Measurements from ENCODE around the gene BBS9. TPM values are rescaled to one million over a fixed set of nuclear protein-coding genes. Genes with fewer than 3 reads are reported as not detected.
"Not testable (repeated sequence)": the region's sequence is repeated elsewhere in the genome, so short reads cannot be mapped to it uniquely, and the experiment has no call there.

Gene BBS9
- polyA plus RNA-seq, 1 donor: 8.8 TPM

DNA sequence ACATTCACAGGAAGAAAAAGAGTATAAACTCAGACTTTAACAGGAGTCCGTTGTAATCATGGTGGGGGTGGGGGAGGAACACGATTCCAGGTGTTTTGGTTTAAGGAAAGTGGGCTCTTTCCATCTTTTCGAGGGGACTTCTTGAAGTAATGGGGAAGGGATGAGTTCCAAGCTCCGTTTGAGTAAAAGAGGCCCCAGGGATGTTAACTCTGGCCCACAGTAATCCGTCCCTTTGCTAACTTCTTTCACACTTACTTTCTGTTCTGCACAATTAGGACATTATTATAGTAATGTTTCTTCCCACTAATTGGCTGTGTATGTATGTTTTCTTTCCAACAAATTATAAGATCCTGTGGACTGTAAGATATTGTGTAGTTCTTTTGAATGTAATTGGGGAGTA is 374.4 kb downstream of the BBS9 start:
- no peak overlapping the region for H3K27ac ChIP-seq (ENCODE audit: low read length)
- H3K4me1 ChIP-seq (ENCODE audit: control insufficient read depth, insufficient read depth, low read length): no peaks in the 10 kb centered on the region
- no peak for DNase-seq
- no peaks in the 10 kb centered on the region for H3K36me3 ChIP-seq (ENCODE audit: control insufficient read depth, insufficient read depth, low read length)
- H3K9me3 ChIP-seq (ENCODE audit: control insufficient read depth, low read depth, low read length): no peaks in the 10 kb centered on the region
- no peak overlapping the region for H3K4me3 ChIP-seq (ENCODE audit: low read length)
- 73% methylated on average over 3 of the region's 5 CpGs for WGBS (ENCODE audit: insufficient coverage, low lambda C conversion rate)
- no peaks in the 10 kb centered on the region for H3K27me3 ChIP-seq (ENCODE audit: control insufficient read depth, insufficient read depth, low read length)

DNA sequence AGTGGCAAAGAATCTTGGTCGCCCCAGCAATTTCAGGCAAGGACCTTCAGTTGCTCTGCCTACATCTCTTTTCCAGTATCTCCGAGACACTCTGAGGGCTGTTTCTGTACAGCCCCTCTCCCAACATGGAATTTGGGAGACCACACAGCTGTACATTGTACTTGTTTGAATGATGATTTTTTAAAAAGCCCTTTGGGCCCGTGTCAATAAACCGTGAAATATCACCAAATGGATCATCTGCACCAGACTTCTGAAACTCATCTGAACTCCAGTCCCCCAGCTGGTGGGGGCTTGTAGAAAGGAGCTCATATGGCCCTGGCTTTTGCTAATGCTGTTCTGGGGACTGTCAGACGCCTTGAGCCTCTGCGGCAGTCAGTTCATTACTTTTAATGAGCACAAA is 374.9 kb downstream of the BBS9 start:
- no peak overlapping the region for H3K27ac ChIP-seq (ENCODE audit: low read length)

DNA sequence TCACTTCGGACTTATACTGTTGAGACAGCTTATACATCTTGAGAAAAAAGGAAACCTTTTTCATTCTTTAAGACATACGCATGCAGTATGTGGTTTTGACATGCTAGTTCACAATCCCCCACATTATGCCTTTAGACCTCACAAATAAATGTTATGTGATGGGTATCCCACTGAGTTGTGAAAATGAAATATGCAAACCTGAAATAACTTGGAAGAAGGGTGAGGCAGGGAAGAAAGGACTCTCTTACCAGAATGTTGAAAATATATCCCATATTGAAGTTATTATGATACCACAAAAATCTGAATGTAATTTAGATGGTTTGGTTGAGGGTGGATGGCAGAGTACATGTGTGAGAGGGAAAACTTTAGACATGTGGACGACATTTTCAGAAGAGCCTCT is 379.8 kb downstream of the BBS9 start:
- Histone ChIP-seq H3K4me1 (ENCODE audit: control insufficient read depth, insufficient read depth, low read length) (no peaks in the 10 kb centered on the region), H3K4me3 (ENCODE audit: low read length) (no peak overlapping the region), H3K36me3 (ENCODE audit: control insufficient read depth, insufficient read depth, low read length) (no peaks in the 10 kb centered on the region), H3K9me3 (ENCODE audit: control insufficient read depth, low read depth, low read length) (no peaks in the 10 kb centered on the region), H3K27me3 (ENCODE audit: control insufficient read depth, insufficient read depth, low read length) (no peaks in the 10 kb centered on the region), H3K27ac (ENCODE audit: low read length) (no peak overlapping the region)
- 100% methylated on average over 1 of the region's 3 CpGs for WGBS (ENCODE audit: insufficient coverage, low lambda C conversion rate)
- DNase-seq: no peak

More for the DNA sequence above, 374.9 kb downstream of the BBS9 start:
- Histone ChIP-seq H3K4me3 (ENCODE audit: low read length) (no peak overlapping the region), H3K9me3 (ENCODE audit: control insufficient read depth, low read depth, low read length) (no peaks in the 10 kb centered on the region), H3K36me3 (ENCODE audit: control insufficient read depth, insufficient read depth, low read length) (no peaks in the 10 kb centered on the region), H3K27me3 (ENCODE audit: control insufficient read depth, insufficient read depth, low read length) (no peaks in the 10 kb centered on the region), H3K4me1 (ENCODE audit: control insufficient read depth, insufficient read depth, low read length) (no peaks in the 10 kb centered on the region)
- WGBS (ENCODE audit: insufficient coverage, low lambda C conversion rate): 100% methylated on average over 1 of the region's 6 CpGs
- no peak for DNase-seq

- no peaks in the 10 kb centered on the region for H3K27me3 ChIP-seq (ENCODE audit: control insufficient read depth, insufficient read depth, low read length)
- 20% methylated on average over 1 of the region's 3 CpGs for WGBS (ENCODE audit: insufficient coverage, low lambda C conversion rate)
- no peak overlapping the region for H3K27ac ChIP-seq (ENCODE audit: low read length)
- no peaks in the 10 kb centered on the region for H3K36me3 ChIP-seq (ENCODE audit: control insufficient read depth, insufficient read depth, low read length)
- peak in 1 of 2 donors; percentile 19 for DNase-seq
- no peak overlapping the region for H3K4me3 ChIP-seq (ENCODE audit: low read length)
- no peaks in the 10 kb centered on the region for H3K4me1 ChIP-seq (ENCODE audit: control insufficient read depth, insufficient read depth, low read length)
- H3K9me3 ChIP-seq (ENCODE audit: control insufficient read depth, low read depth, low read length): no peaks in the 10 kb centered on the region
Measured at GRCh38 chr7:33511778-33512177, 382.4 kb downstream of the BBS9 start.

DNA sequence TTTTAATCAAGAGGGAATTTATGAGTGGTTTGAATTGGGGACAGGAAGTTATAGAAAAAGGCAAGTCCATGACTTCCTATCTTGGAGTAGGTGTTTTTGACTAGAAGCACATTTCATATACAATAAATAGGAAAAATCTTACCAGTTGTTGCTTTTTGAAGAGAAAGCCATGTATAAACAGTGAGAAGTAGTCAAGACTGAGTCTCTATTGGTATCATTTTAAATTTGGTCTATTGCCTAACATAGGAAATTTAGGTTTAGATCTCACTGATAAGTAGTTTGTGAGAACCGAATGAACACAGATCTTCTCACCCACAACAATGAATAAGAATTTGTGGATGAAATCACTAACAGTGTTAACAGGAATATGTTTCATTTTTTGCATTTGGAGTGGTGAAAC is 387.2 kb downstream of the BBS9 start:
- H3K36me3 ChIP-seq (ENCODE audit: control insufficient read depth, insufficient read depth, low read length): no peaks in the 10 kb centered on the region
- no peak for DNase-seq
- H3K27me3 ChIP-seq (ENCODE audit: control insufficient read depth, insufficient read depth, low read length): no peaks in the 10 kb centered on the region
- H3K9me3 ChIP-seq (ENCODE audit: control insufficient read depth, low read depth, low read length): no peaks in the 10 kb centered on the region
- H3K4me3 ChIP-seq (ENCODE audit: low read length): no peak overlapping the region
- H3K4me1 ChIP-seq (ENCODE audit: control insufficient read depth, insufficient read depth, low read length): no peaks in the 10 kb centered on the region
- WGBS (ENCODE audit: insufficient coverage, low lambda C conversion rate): no CpG with 5 or more reads among the region's 1 CpG
- H3K27ac ChIP-seq (ENCODE audit: low read length): no peak overlapping the region

DNA sequence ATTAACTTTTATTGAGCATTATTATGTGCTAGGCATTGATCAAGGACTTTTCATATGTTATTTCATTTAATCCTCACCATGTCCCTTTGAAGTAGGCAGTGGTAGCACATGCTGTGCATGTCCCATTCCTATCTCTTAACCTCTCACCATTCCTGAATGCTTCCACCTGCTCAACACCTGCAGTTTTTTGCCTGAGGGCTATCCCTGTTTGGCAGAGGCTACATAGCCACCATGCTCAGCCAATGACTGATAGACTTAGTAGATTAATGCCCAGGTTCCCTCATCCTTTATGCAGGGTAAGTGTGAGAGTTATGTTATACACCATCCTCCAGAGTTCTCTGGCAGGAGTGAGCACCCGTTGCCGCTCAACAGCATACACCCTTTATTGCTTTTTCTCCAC is 387.8 kb downstream of the BBS9 start:
- Histone ChIP-seq H3K27ac (ENCODE audit: low read length) (no peak overlapping the region), H3K27me3 (ENCODE audit: control insufficient read depth, insufficient read depth, low read length) (no peaks in the 10 kb centered on the region), H3K4me1 (ENCODE audit: control insufficient read depth, insufficient read depth, low read length) (no peaks in the 10 kb centered on the region), H3K36me3 (ENCODE audit: control insufficient read depth, insufficient read depth, low read length) (no peaks in the 10 kb centered on the region), H3K9me3 (ENCODE audit: control insufficient read depth, low read depth, low read length) (no peaks in the 10 kb centered on the region), H3K4me3 (ENCODE audit: low read length) (no peak overlapping the region)
- no CpG with 5 or more reads among the region's 2 CpGs for WGBS (ENCODE audit: insufficient coverage, low lambda C conversion rate)
- no peak for DNase-seq

- DNase-seq; H3K4me3 ChIP-seq (ENCODE audit: low read length); H3K36me3 ChIP-seq (ENCODE audit: control insufficient read depth, insufficient read depth, low read length); H3K9me3 ChIP-seq (ENCODE audit: control insufficient read depth, low read depth, low read length); H3K27me3 ChIP-seq (ENCODE audit: control insufficient read depth, insufficient read depth, low read length); H3K27ac ChIP-seq (ENCODE audit: low read length); H3K4me1 ChIP-seq (ENCODE audit: control insufficient read depth, insufficient read depth, low read length): not testable (repeated sequence)
- no CpG with 5 or more reads among the region's 9 CpGs for WGBS (ENCODE audit: insufficient coverage, low lambda C conversion rate)
Measured at GRCh38 chr7:33527008-33527407, 397.6 kb downstream of the BBS9 start.

DNA sequence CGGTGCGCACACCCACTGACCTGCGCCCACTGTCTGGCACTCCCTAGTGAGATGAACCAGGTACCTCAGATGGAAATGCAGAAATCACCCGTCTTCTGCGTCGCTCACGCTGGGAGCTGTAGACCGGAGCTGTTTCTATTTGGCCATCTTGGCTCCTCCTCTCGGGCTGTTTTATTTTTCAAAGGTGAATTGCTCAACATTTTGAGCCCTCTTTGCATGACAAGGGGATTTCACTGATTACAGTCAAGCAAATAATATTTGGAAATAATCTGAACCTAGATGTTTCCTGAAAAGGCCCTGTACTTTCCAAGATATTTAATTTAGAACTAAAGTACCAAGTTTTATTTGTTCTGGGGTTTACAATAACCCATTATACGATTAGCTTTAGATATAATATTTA is 398.2 kb downstream of the BBS9 start:
- H3K9me3 ChIP-seq (ENCODE audit: control insufficient read depth, low read depth, low read length); DNase-seq: not testable (repeated sequence)

DNA sequence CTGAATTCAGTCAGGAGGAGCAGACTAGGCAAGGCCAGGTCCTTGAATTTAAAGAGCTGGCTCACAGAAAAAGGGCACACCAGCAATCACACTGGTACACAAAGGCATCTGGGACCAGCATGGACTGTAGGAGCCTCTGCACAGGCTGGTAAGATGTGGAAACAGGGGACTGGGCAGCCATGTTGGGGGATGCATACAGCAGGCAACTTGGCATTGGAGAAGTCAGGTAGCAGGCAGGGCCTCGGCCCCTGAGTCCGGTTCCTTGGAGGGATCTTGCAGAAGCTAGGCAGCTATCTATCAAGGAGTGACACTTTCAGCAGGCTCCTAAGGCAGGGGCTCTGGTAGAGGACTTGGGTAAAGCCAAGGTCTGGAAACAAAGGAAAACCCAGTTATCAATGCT is 399.7 kb downstream of the BBS9 start:
- Histone ChIP-seq H3K36me3 (ENCODE audit: control insufficient read depth, insufficient read depth, low read length) (no peaks in the 10 kb centered on the region), H3K4me3 (ENCODE audit: low read length) (no peak overlapping the region), H3K27me3 (ENCODE audit: control insufficient read depth, insufficient read depth, low read length) (no peaks in the 10 kb centered on the region), H3K9me3 (ENCODE audit: control insufficient read depth, low read depth, low read length) (no peaks in the 10 kb centered on the region), H3K4me1 (ENCODE audit: control insufficient read depth, insufficient read depth, low read length) (peaks cover 5% of the 10 kb centered on the region), H3K27ac (ENCODE audit: low read length) (no peak overlapping the region)
- DNase-seq: no peak
- WGBS (ENCODE audit: insufficient coverage, low lambda C conversion rate): no CpG with 5 or more reads among the region's 2 CpGs

More for the DNA sequence above, 398.2 kb downstream of the BBS9 start:
- H3K4me3 ChIP-seq (ENCODE audit: low read length): peak overlapping the region; percentile 13
- not testable (repeated sequence) for H3K4me1 ChIP-seq (ENCODE audit: control insufficient read depth, insufficient read depth, low read length); H3K36me3 ChIP-seq (ENCODE audit: control insufficient read depth, insufficient read depth, low read length); H3K27ac ChIP-seq (ENCODE audit: low read length); H3K27me3 ChIP-seq (ENCODE audit: control insufficient read depth, insufficient read depth, low read length)
- WGBS (ENCODE audit: insufficient coverage, low lambda C conversion rate): no CpG with 5 or more reads among the region's 10 CpGs

- H3K9me3 ChIP-seq (ENCODE audit: control insufficient read depth, low read depth, low read length): no peaks in the 10 kb centered on the region
- H3K4me1 ChIP-seq (ENCODE audit: control insufficient read depth, insufficient read depth, low read length): peaks cover 6% of the 10 kb centered on the region
- no peak overlapping the region for H3K4me3 ChIP-seq (ENCODE audit: low read length)
- no peak for DNase-seq
- no peaks in the 10 kb centered on the region for H3K36me3 ChIP-seq (ENCODE audit: control insufficient read depth, insufficient read depth, low read length)
- H3K27ac ChIP-seq (ENCODE audit: low read length): no peak overlapping the region
- no CpG with 5 or more reads among the region's 1 CpG for WGBS (ENCODE audit: insufficient coverage, low lambda C conversion rate)
- H3K27me3 ChIP-seq (ENCODE audit: control insufficient read depth, insufficient read depth, low read length): no peaks in the 10 kb centered on the region
Measured at GRCh38 chr7:33530664-33531063, 401.3 kb downstream of the BBS9 start.

DNA sequence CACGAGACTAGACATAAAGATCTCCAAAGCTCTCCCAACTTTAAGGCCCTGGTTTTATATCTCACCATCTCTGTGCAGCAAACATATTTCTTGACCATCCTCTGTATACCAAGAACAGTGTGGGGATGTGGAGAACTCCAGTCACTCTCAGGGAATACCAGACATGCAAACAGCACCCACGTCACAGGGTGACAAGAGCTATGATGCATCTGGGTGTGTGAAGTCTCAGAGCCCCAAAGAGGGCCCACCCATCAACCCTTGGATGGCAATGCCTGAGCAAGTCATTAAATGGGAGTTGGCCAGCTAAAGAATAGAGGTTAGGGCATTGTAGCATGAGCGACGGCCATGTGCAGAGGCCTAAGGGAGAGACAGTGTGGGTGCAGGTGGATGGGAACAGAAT is 402.5 kb downstream of the BBS9 start:
- DNase-seq: no peak
- WGBS (ENCODE audit: insufficient coverage, low lambda C conversion rate): 100% methylated on average over 2 of the region's 4 CpGs
- H3K36me3 ChIP-seq (ENCODE audit: control insufficient read depth, insufficient read depth, low read length): no peaks in the 10 kb centered on the region

More for the DNA sequence above, 402.5 kb downstream of the BBS9 start:
- Histone ChIP-seq H3K4me3 (ENCODE audit: low read length) (no peak overlapping the region), H3K27me3 (ENCODE audit: control insufficient read depth, insufficient read depth, low read length) (no peaks in the 10 kb centered on the region), H3K27ac (ENCODE audit: low read length) (no peak overlapping the region), H3K4me1 (ENCODE audit: control insufficient read depth, insufficient read depth, low read length) (peaks cover 11% of the 10 kb centered on the region), H3K9me3 (ENCODE audit: control insufficient read depth, low read depth, low read length) (no peaks in the 10 kb centered on the region)

Measured in large intestine (tissue), 3 donors.